Calu3 (cell line): ENCODE measurements around the gene SV2C. TPM values are rescaled to one million over a fixed set of nuclear protein-coding genes. Genes with fewer than 3 reads are reported as not detected.

Experiments
- BruUV-seq: library from RNA; stranded (reverse); fragments of 400-500 nt; replicated peaks from 2 replicates; lab custom pipeline; 2021; lab: Mats Ljungman, UMichigan
- CTCF ChIA-PET: fragments of 300-600 bp; sonication (Branson Sonifier 250); formaldehyde crosslinking; loops from one replicate; lab custom pipeline; 2022; ENCODE audit warnings: antibody characterized with exemption; lab: Charles Lee
- DNase-seq: peaks from one replicate; pipeline ENCODE4 v3.0.0; 2022
- H3K27ac Mint-ChIP-seq: one replicate; pipeline ENCODE4 v1.8.0; 2022; ENCODE audit warnings: mixed read lengths; ENCODE audit not compliant: unreplicated experiment
- H3K27me3 Mint-ChIP-seq: one replicate; pipeline ENCODE4 v1.8.0; 2022; ENCODE audit warnings: mixed read lengths; ENCODE audit not compliant: unreplicated experiment
- H3K36me3 Mint-ChIP-seq: one replicate; pipeline ENCODE4 v1.8.0; 2022; ENCODE audit warnings: mild to moderate bottlenecking, moderate library complexity, mixed read lengths; ENCODE audit not compliant: insufficient read depth, unreplicated experiment
- H3K4me1 Mint-ChIP-seq: one replicate; pipeline ENCODE4 v1.8.0; 2022; ENCODE audit warnings: mild to moderate bottlenecking, low read depth, mixed read lengths; ENCODE audit not compliant: unreplicated experiment
- H3K4me3 Mint-ChIP-seq: one replicate; pipeline ENCODE4 v1.8.0; 2022; ENCODE audit warnings: mild to moderate bottlenecking, low read depth, moderate library complexity, mixed read lengths; ENCODE audit not compliant: unreplicated experiment
- H3K9me3 Mint-ChIP-seq: one replicate; pipeline ENCODE4 v1.8.0; 2022; ENCODE audit warnings: low read depth, mixed read lengths; ENCODE audit not compliant: unreplicated experiment
- CTCF ChIP-seq: fragments of 200-600 bp; IDR thresholded peaks from one replicate; pipeline ENCODE4 v1.8.0; 2022; ENCODE audit warnings: antibody characterized with exemption; ENCODE audit not compliant: unreplicated experiment
- intact Hi-C: fragments of 100-400 bp; cut with micrococcal nuclease; formaldehyde crosslinking; loops from one replicate; pipeline ENCODE4 v1.10.0; 2022; ENCODE audit not compliant: unreplicated experiment
- total RNA-seq: library from RNA; stranded (reverse); gene quantifications from 2 replicates; pipeline ENCODE4 v1.2.3, GENCODE V29; 2022

The SV2C gene
- total RNA-seq, 1 experiment from 2014 or later = 0.90 TPM

- intact Hi-C loops = loop anchor here (5.0 to 10.0 kb wide), 3 partner anchors 48 to 294 kb away; no protein-coding TSS in a partner anchor
- no peak for DNase-seq
- no peaks in the 10 kb centered on the region for H3K36me3 Mint-ChIP-seq
- BruUV-seq = no TSS peak
- no peak overlapping the region for H3K27ac Mint-ChIP-seq
- H3K4me3 Mint-ChIP-seq = no peak overlapping the region
- H3K27me3 Mint-ChIP-seq = peaks cover 9% of the 10 kb centered on the region
- H3K4me1 Mint-ChIP-seq = peaks cover 34% of the 10 kb centered on the region
- H3K9me3 Mint-ChIP-seq = no peaks in the 10 kb centered on the region
- CTCF ChIA-PET = no interaction called here
- TF ChIP-seq CTCF = no peak
Observed at GRCh38 chr5:76250463-76250862, 167.3 kb downstream of the SV2C start.

- intact Hi-C loops = loop anchor here (5.0 to 10.0 kb wide), 3 partner anchors 49 to 293 kb away; no protein-coding TSS in a partner anchor
- CTCF ChIA-PET = interaction anchor here (1.0 to 2.1 kb wide), 3 partner anchors 9 to 168 kb away, joined by 3 to 11 read pairs (median 9); no protein-coding TSS in a partner anchor
- BruUV-seq = no TSS peak
Observed at GRCh38 chr5:76251656-76252055, 168.5 kb downstream of the SV2C start.

GRCh38 chr5:76252437-76252836, 169.3 kb downstream of the SV2C start:
- Mint-ChIP-seq H3K27me3 (peaks cover 13% of the 10 kb centered on the region), H3K4me1 (peaks cover 47% of the 10 kb centered on the region), H3K9me3 (no peaks in the 10 kb centered on the region), H3K36me3 (no peaks in the 10 kb centered on the region), H3K4me3 (peak overlapping the region; percentile 42), H3K27ac (peak overlapping the region; percentile 78)
- TF ChIP-seq CTCF = no peak
- no TSS peak for BruUV-seq
- CTCF ChIA-PET = interaction anchor here (0.6 to 2.1 kb wide), 5 partner anchors 39 to 169 kb away, joined by 3 to 11 read pairs (median 3); no protein-coding TSS in a partner anchor
- intact Hi-C loops = loop anchor here (5.0 to 10.0 kb wide), 3 partner anchors 50 to 292 kb away; no protein-coding TSS in a partner anchor
- DNase-seq = no peak

More at GRCh38 chr5:76251656-76252055, 168.5 kb downstream of the SV2C start:
- DNase-seq = no peak
- H3K36me3 Mint-ChIP-seq = no peaks in the 10 kb centered on the region
- no peaks in the 10 kb centered on the region for H3K9me3 Mint-ChIP-seq
- TF ChIP-seq CTCF = no peak
- H3K4me1 Mint-ChIP-seq = peaks cover 45% of the 10 kb centered on the region
- H3K4me3 Mint-ChIP-seq = no peak overlapping the region
- H3K27me3 Mint-ChIP-seq = peaks cover 13% of the 10 kb centered on the region
- H3K27ac Mint-ChIP-seq = peak overlapping the region; percentile 78

GRCh38 chr5:76256116-76256889, 173.1 kb downstream of the SV2C start:
- TF ChIP-seq CTCF = peak; percentile 66

More at GRCh38 chr5:76256116-76256889, 173.1 kb downstream of the SV2C start:
- Mint-ChIP-seq H3K36me3 (no peaks in the 10 kb centered on the region), H3K27ac (no peak overlapping the region), H3K27me3 (peaks cover 13% of the 10 kb centered on the region), H3K4me1 (peaks cover 39% of the 10 kb centered on the region), H3K4me3 (no peak overlapping the region), H3K9me3 (no peaks in the 10 kb centered on the region)
- DNase-seq = peak; percentile 77
- no TSS peak for BruUV-seq
- CTCF ChIA-PET = interaction anchor here (0.6 to 1.6 kb wide), 6 partner anchors 81 to 539 kb away, joined by 3 to 7 read pairs (median 4); partner anchors contain the start of gene POC5
- intact Hi-C loops = loop anchor here (1.0 to 10.0 kb wide), 7 partner anchors 52 to 672 kb away; no protein-coding TSS in a partner anchor
